SK-N-SH (cell line): ENCODE measurements around the gene SCN1B.

Experiments used
- EZH2phosphoT487 ChIP-seq: fragments of 200-600 bp; sonication (generic); IDR thresholded peaks from 2 replicates; pipeline ENCODE4 v1.6.1; 2017; ENCODE audit warnings: low read depth, mixed run types, mild to moderate bottlenecking, antibody characterized with exemption, moderate library complexity, borderline replicate concordance
- MAX ChIP-seq: IDR thresholded peaks from 2 replicates; pipeline ENCODE4 v1.4.0; 2012; ENCODE audit warnings: low read depth
- POLR2AphosphoS5 ChIP-seq: IDR thresholded peaks from 2 replicates; pipeline ENCODE4 v1.6.1; 2012; ENCODE audit warnings: low read depth, low read length
- RAD21 ChIP-seq: IDR thresholded peaks from 2 replicates; pipeline ENCODE4 v1.6.1; 2012; ENCODE audit warnings: mild to moderate bottlenecking, low read length
- RCOR1 ChIP-seq: fragments of 150-350 bp; IDR thresholded peaks from 2 replicates; pipeline ENCODE4 v1.6.1; 2017; ENCODE audit warnings: antibody characterized with exemption, low read length
- YY1 ChIP-seq: IDR thresholded peaks from 2 replicates; pipeline ENCODE4 v1.4.0; 2012; ENCODE audit warnings: low read depth, mild to moderate bottlenecking
- TF ChIP-seq, protein P1 (sequence below): fragments of 200-600 bp; sonication (generic); IDR thresholded peaks from 2 replicates; pipeline ENCODE4 v1.6.1; 2017; ENCODE audit warnings: antibody characterized with exemption, mild to moderate bottlenecking, moderate library complexity
- TF ChIP-seq, protein P2 (sequence below): IDR thresholded peaks from 2 replicates; pipeline ENCODE4; 2012
- TF ChIP-seq, protein P3 (sequence below): IDR thresholded peaks from 2 replicates; pipeline ENCODE4 v1.6.1; 2012; ENCODE audit warnings: mild to moderate bottlenecking, low read depth, low read length, moderate library complexity

DNA sequence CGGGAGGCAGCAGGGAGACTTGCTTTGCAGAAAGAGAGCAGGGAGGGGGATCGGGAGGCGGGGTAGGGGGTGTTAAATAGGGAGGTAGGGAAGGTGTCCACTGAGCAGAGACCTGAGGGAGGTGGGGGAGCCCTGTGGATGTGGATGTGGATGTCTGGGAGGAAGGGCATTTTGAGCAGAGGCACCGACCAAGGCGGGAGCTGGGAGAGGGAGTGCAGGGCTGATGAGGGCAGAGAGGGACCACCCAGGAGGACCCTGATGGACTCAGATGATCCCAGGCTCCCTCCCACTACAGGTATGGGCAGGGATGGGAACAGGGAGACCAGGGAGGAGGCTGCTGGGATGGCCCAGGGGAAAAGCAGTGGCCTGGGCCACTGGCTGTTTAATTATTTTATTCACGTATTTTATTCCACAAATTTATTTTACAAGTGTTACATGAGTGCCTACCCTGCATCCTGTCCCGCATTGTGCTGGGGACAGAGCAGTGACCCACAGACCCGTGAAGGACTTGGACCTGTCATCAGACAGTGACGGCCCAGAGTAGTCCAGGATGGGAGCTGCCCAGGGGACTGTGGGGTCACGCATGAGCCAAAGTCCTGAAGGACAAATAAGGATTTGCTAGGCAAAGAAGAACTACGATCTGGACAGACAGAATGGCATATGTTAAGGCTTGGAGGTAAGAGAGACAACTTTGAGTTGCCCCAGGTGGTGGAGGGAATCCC lies 24.9 kb upstream of the SCN1B start:
- no peak for TF ChIP-seq YY1
- TF ChIP-seq, protein P1, sequence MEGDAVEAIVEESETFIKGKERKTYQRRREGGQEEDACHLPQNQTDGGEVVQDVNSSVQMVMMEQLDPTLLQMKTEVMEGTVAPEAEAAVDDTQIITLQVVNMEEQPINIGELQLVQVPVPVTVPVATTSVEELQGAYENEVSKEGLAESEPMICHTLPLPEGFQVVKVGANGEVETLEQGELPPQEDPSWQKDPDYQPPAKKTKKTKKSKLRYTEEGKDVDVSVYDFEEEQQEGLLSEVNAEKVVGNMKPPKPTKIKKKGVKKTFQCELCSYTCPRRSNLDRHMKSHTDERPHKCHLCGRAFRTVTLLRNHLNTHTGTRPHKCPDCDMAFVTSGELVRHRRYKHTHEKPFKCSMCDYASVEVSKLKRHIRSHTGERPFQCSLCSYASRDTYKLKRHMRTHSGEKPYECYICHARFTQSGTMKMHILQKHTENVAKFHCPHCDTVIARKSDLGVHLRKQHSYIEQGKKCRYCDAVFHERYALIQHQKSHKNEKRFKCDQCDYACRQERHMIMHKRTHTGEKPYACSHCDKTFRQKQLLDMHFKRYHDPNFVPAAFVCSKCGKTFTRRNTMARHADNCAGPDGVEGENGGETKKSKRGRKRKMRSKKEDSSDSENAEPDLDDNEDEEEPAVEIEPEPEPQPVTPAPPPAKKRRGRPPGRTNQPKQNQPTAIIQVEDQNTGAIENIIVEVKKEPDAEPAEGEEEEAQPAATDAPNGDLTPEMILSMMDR = no peak
- TF ChIP-seq, protein P2, sequence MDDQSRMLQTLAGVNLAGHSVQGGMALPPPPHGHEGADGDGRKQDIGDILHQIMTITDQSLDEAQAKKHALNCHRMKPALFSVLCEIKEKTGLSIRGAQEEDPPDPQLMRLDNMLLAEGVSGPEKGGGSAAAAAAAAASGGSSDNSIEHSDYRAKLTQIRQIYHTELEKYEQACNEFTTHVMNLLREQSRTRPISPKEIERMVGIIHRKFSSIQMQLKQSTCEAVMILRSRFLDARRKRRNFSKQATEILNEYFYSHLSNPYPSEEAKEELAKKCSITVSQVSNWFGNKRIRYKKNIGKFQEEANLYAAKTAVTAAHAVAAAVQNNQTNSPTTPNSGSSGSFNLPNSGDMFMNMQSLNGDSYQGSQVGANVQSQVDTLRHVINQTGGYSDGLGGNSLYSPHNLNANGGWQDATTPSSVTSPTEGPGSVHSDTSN = no peak
- no peak for TF ChIP-seq RAD21
- TF ChIP-seq POLR2AphosphoS5 = no peak
- no peak for TF ChIP-seq EZH2phosphoT487
- no peak for TF ChIP-seq MAX
- TF ChIP-seq, protein P3, sequence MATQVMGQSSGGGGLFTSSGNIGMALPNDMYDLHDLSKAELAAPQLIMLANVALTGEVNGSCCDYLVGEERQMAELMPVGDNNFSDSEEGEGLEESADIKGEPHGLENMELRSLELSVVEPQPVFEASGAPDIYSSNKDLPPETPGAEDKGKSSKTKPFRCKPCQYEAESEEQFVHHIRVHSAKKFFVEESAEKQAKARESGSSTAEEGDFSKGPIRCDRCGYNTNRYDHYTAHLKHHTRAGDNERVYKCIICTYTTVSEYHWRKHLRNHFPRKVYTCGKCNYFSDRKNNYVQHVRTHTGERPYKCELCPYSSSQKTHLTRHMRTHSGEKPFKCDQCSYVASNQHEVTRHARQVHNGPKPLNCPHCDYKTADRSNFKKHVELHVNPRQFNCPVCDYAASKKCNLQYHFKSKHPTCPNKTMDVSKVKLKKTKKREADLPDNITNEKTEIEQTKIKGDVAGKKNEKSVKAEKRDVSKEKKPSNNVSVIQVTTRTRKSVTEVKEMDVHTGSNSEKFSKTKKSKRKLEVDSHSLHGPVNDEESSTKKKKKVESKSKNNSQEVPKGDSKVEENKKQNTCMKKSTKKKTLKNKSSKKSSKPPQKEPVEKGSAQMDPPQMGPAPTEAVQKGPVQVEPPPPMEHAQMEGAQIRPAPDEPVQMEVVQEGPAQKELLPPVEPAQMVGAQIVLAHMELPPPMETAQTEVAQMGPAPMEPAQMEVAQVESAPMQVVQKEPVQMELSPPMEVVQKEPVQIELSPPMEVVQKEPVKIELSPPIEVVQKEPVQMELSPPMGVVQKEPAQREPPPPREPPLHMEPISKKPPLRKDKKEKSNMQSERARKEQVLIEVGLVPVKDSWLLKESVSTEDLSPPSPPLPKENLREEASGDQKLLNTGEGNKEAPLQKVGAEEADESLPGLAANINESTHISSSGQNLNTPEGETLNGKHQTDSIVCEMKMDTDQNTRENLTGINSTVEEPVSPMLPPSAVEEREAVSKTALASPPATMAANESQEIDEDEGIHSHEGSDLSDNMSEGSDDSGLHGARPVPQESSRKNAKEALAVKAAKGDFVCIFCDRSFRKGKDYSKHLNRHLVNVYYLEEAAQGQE = no peak
- TF ChIP-seq RCOR1 = no peak
